ENCODE data around the gene POLDIP3.
"Not testable (repeated sequence)": the region's sequence is repeated elsewhere in the genome, so short reads cannot be mapped to it uniquely, and the experiment has no call there.

Gene POLDIP3

DNA sequence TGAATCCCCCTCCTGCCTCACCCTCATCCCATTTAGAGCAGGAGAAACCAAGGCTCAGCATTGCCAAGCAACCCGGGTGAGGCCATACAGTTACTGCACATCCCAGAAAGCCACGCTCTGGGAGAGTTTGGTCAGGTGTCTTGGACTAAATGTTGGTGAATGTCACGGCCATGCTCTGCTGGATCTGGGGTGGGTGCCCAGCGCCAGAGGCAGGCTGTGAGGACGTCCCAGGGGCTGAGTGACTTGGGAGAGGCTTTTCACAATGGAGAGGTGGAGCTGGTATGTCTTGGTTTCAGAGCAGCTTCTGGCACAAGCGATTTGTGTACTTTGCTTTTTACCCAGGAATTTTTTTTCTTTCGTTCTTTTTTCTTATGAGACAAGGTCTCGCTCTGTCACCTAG lies 54.3 kb downstream of the POLDIP3 start:
- POLR2A ChIA-PET: no interaction called here

DNA sequence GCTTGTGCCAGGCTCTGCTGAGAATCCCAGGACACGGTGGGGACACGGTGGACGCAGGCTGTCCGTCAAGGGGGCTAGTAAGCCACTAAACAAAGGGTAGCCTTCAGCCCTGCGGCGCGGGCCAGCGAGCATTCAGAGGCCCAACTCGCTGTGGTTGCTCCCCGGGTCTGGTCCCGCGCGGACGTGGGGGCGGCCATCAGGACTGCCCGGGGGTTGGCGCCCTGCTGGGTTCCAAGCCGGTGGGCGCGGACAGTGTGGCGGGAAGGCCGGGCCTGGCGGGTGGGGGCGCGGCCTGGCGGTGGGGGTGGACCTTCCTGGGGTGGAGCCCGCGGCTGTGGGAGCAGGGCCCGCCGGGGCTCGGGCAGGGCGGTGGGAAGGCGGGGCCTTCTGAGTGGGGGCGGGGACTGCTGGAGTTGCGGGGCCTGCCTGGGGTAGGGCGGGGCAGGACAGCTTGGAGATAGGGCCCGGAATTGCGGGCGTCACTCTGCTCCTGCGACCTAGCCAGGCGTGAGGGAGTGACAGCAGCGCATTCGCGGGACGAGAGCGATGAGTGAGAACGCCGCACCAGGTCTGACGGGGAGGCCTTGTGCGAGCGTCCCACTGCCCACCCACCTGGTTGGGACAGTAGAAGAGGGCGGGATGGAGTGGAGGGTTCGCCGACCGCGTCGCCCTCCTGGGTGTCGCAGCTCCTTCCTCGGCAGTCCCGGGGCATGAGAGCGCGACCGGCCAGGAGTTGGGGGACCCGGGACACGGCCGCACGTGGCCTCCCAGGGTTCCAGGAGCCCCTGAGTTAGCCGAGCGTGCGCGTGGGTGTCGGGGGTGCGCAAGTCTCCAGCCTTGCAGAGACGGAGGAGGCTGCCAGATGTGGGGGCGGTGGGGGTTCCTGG lies 61.0 kb downstream of the POLDIP3 start, which contains the start of gene SERHL2:
Gene SERHL2, plus strand, starts transcription at position 482 of the 887 bp plus-strand sequence. Its CDS starts 65 bp downstream, at position 547.
- DNase-seq (ENCODE audit: low read depth, low spot score): no peak
- ChIA-PET POLR2A (interaction anchor here (0.6 kb wide), 1 partner anchor 44 kb away, joined by 3 read pairs; no protein-coding TSS in a partner anchor), CTCF (no interaction called here)
- TF ChIP-seq CTCF (IDR thresholded peaks at IDR 0.05; ENCODE audit: insufficient read depth, low read length, missing control alignments): no peak
- H3K4me3 ChIP-seq (ENCODE audit: low read depth, low read length): peak within 1 kb of the TSS; percentile 71

More for the DNA sequence above, 54.3 kb downstream of the POLDIP3 start:
- no peak for DNase-seq (ENCODE audit: low read depth, low spot score)
- H3K4me3 ChIP-seq (ENCODE audit: low read depth, low read length): no peak overlapping the region
- CTCF ChIA-PET: interaction anchor here (0.6 to 1.2 kb wide), 3 partner anchors 10 to 530 kb away, joined by 3 to 4 read pairs (median 3); no protein-coding TSS in a partner anchor
- TF ChIP-seq CTCF (IDR thresholded peaks at IDR 0.05; ENCODE audit: insufficient read depth, low read length, missing control alignments): no peak

GRCh38 chr22:42552294-42552647 lies 62.4 kb downstream of the POLDIP3 start:
- POLR2A ChIA-PET; DNase-seq (ENCODE audit: low read depth, low spot score); H3K4me3 ChIP-seq (ENCODE audit: low read depth, low read length): not testable (repeated sequence)
- CTCF ChIA-PET: interaction anchor here (1.0 to 1.7 kb wide), 2 partner anchors 9 to 18 kb away, joined by 4 read pairs; no protein-coding TSS in a partner anchor

DNA sequence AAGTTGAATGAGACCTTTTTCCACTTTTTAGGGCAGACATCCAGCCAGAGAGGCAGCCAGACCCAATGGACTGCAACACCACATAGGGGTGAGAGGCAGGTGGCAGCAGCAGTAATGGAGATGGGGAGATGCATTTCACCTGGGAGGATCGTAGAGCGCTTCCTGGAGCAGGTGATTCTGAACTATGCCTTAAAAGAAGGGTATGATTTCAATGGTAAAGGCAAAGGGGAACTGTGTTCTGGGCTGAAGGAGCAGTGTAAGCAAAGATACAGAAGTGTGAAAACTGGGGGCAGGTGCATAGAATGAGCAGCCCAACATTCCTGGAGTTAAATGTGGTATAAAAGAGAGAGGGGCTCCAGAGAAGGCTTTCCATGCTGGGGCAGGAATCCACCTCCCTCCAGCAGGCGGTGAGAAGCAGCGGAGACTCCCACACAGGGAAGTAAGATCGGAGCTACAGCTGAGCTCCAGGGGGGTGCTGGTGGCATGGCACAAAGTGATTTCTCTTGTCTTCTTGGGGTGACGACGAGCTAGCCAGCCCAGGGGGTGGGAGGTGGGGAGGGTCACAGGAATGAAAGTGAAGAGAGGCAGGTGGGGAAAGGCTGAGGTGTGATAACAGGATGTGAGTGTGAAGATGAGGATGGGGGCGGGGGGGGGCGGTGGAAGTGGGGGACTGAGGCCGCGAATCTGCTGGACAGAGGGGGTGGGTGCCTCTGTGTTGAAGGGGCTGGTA lies 65.2 kb downstream of the POLDIP3 start:
- POLR2A ChIA-PET: no interaction called here

DNA sequence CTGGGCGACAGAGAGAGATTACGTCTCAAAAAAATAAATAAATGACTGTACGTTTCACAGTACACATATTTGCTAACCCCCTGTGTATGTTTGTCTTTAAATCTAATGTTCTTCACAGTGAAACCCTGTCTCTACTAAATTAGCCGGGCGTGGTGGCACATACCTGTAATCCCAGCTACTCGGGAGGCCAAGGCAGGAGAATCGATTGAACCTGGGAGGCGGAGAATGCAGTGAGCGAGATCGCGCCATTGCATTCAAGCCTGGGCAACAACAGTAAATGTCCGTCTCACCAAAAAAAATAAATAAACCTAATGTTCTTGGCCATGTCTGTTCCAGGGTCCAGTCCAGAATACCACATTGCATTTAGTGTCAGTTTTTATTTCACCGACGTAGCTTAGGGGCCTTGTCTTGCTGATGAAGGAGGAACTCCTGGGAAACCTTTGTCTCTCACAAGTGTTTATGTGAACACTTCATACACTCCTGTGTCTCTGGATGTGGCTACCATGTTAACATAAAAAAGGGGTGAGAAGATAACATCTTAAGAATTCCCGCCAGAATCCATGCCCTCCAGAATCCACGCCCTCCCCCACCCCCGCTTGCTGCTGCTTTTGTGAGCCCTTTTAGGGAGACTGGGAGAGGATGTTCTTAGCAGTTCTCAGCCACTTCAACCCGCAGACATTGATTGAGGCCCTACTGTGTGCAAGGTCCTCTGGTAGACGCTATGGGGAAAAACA lies 65.9 kb downstream of the POLDIP3 start:
- CTCF ChIA-PET: no interaction called here
- no peak for DNase-seq (ENCODE audit: low read depth, low spot score)
- TF ChIP-seq CTCF (IDR thresholded peaks at IDR 0.05; ENCODE audit: insufficient read depth, low read length, missing control alignments): no peak
- no peak overlapping the region for H3K4me3 ChIP-seq (ENCODE audit: low read depth, low read length)
- POLR2A ChIA-PET: no interaction called here

More for the DNA sequence above, 65.2 kb downstream of the POLDIP3 start:
- CTCF ChIA-PET: no interaction called here
- no peak for DNase-seq (ENCODE audit: low read depth, low spot score)
- H3K4me3 ChIP-seq (ENCODE audit: low read depth, low read length): no peak overlapping the region
- TF ChIP-seq CTCF (IDR thresholded peaks at IDR 0.05; ENCODE audit: insufficient read depth, low read length, missing control alignments): no peak

DNA sequence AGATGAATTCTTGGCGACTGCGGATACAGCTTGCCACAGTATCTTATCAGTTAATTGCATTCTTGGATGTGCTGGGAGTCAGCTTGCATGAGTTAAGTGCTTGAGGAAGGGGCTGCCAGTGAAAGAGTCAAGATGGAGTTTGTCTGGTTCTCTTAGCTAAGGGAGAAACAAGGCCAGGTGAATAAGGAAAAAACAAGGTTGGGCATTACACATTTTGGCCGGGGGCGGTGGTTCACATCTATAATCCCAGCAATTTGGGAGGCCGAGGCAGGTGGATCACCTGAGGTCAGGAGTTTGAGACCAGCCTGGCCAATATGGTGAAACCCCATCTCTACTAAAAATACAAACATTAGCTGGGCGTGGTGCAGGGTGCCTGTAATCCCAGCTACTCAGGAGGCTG lies 66.6 kb downstream of the POLDIP3 start:
- CTCF ChIA-PET; DNase-seq (ENCODE audit: low read depth, low spot score); POLR2A ChIA-PET: not testable (repeated sequence)

DNA sequence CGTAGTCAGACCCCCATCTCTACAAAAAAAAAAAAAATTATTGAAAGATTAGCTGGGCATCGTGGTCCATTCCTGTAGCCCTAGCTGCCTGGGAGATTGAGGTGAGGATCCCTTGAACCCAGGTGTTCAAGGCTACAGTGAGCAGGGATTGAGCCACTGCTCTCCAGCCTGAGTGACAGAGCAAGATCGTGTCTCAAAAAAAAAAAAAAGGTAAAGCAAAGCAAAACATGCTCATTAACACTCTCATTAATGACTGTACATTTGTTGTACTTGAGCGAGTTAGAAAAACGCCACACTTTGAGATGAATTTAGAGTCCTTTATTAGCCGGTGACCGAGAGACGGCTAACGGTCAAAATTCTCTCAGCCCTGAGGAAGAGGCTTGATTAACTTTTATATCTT lies 67.1 kb downstream of the POLDIP3 start:
- no peak for TF ChIP-seq CTCF (IDR thresholded peaks at IDR 0.05; ENCODE audit: insufficient read depth, low read length, missing control alignments)
- H3K4me3 ChIP-seq (ENCODE audit: low read depth, low read length): no peak overlapping the region
- DNase-seq (ENCODE audit: low read depth, low spot score): no peak
- CTCF ChIA-PET: no interaction called here
- POLR2A ChIA-PET: no interaction called here

More for the DNA sequence above, 66.6 kb downstream of the POLDIP3 start:
- H3K4me3 ChIP-seq (ENCODE audit: low read depth, low read length): not testable (repeated sequence)
